Thyroid gland (tissue), 4 donors: ENCODE data around the gene ANKRD66.

Experiments
- POLR2A ChIP-seq, 2 donors: fragments of 450-650 bp; IDR thresholded peaks; one replicate each; pipeline ENCODE4 v1.6.1; 2017; ENCODE audit warnings: antibody characterized with exemption in 2 of 2, mild to moderate bottlenecking in 2 of 2, moderate library complexity in 1 of 2
- TF ChIP-seq, protein P1 (sequence below), 6 experiments: fragments of 200-600 bp in 3 of 6; fragments of 450-650 bp in 3 of 6; sonication (generic) in 3 of 6; IDR thresholded peaks; one replicate each; pipeline ENCODE4 v1.5.1; 2016 to 2019; ENCODE audit warnings: antibody characterized with exemption in 6 of 6, mild to moderate bottlenecking in 2 of 6, inconsistent platforms in 1 of 6, moderate library complexity in 1 of 6

DNA sequence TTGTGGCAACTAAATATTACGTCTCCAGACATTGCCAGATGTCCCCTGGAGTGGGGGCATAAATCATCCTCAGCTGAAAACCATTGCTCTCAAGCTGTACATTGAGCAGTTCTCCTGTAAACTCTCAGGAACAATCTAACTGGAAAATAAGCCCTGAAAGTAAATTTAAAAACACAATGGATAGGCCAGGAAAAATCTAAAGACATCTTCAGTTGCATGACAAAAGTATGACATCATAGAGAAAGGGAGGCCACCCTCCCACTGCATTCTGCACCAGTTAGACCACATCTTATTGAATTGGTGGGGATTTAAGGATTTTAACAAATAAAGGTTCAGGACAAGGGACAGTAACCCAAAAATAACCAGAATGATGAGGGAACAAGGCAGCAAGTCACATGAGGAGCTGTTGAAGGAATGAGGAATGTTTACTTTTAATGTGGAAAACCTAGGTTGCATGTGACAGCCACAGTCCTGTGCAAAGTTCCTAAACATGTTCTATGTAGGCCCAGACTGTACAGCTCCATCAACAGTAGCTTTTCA lies 16.9 kb upstream of the ANKRD66 start:
- TF ChIP-seq POLR2A (IDR thresholded peaks at IDR 0.05): no peak
- TF ChIP-seq, protein P1, sequence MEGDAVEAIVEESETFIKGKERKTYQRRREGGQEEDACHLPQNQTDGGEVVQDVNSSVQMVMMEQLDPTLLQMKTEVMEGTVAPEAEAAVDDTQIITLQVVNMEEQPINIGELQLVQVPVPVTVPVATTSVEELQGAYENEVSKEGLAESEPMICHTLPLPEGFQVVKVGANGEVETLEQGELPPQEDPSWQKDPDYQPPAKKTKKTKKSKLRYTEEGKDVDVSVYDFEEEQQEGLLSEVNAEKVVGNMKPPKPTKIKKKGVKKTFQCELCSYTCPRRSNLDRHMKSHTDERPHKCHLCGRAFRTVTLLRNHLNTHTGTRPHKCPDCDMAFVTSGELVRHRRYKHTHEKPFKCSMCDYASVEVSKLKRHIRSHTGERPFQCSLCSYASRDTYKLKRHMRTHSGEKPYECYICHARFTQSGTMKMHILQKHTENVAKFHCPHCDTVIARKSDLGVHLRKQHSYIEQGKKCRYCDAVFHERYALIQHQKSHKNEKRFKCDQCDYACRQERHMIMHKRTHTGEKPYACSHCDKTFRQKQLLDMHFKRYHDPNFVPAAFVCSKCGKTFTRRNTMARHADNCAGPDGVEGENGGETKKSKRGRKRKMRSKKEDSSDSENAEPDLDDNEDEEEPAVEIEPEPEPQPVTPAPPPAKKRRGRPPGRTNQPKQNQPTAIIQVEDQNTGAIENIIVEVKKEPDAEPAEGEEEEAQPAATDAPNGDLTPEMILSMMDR (IDR thresholded peaks at IDR 0.05): no peak
